ENCODE data around the gene SCFD2. TPM values are rescaled to one million over a fixed set of nuclear protein-coding genes. Genes with fewer than 3 reads are reported as not detected.

Gene SCFD2
- polyA plus RNA-seq, 1 of the 3 experiments (the other 2 are of a cell fraction): 14.1 TPM

GRCh38 chr4:53012738-53013137 lies 353.1 kb downstream of the SCFD2 start:
- 32% methylated on average over 1 of the region's 1 CpG for WGBS (ENCODE audit: low lambda C conversion rate)
- H3K9me2 ChIP-seq: no peaks in the 10 kb centered on the region
- POLR2A ChIA-PET: interaction anchor here (0.6 to 1.5 kb wide), 7 partner anchors 16 to 1221 kb away, joined by 3 to 7 read pairs (median 4); partner anchors contain the start of gene PDGFRA
- H3K27ac ChIP-seq (ENCODE audit: low read depth in 2 of 2, low read length in 1 of 2): peak overlapping the region; percentile 26 to 100; a peak in 3 of 4 replicates
- H3K4me3 ChIP-seq (ENCODE audit: low read depth in 2 of 2, low read length in 1 of 2): peak overlapping the region in 1 of 2 experiments; percentile 10; a peak in 1 of 4 replicates
- no peak overlapping the region for H3K9ac ChIP-seq
- H3K4me1 ChIP-seq (ENCODE audit: control insufficient read depth in 1 of 2, insufficient read depth in 2 of 2, low read depth in 1 of 2, low read length in 1 of 2): peaks cover 40 to 56% of the 10 kb centered on the region in 2 experiments
- TF ChIP-seq GATA2 (CRISPR knock-in tag; IDR thresholded peaks at IDR 0.05) (peak; percentile 40; the same call in 1 of the 2 replicates), TCF12 (IDR thresholded peaks at IDR 0.05) (peak; percentile 82), EP300 (IDR thresholded peaks at IDR 0.05; ENCODE audit: borderline replicate concordance in 1 of 2, low read depth in 1 of 2, low read length in 1 of 2) (peak in 1 of 2 experiments; percentile 95; a peak in 2 of 4 replicates), RAD21 (IDR thresholded peaks at IDR 0.05; ENCODE audit: low read length) (peak; percentile 32; the same call in 1 of the 2 replicates), EZH2phosphoT487 (IDR thresholded peaks at IDR 0.05; ENCODE audit: borderline replicate concordance, low read depth) (no peak), PBX3 (IDR thresholded peaks at IDR 0.05) (0 out of 2 replicates have a peak, but pooled peaks have one; percentile 13), CHD2 (IDR thresholded peaks at IDR 0.05; ENCODE audit: low read length, partially characterized antibody) (peak; percentile 49), RFX5 (IDR thresholded peaks at IDR 0.05; ENCODE audit: low read length) (peak; percentile 7; the same call in 1 of the 2 replicates), USF1 (IDR thresholded peaks at IDR 0.05; ENCODE audit: borderline replicate concordance, low read depth) (no peak), RCOR1 (IDR thresholded peaks at IDR 0.05; ENCODE audit: low read length) (peak; percentile 90; the same call in 1 of the 2 replicates), SMC3 (IDR thresholded peaks at IDR 0.05; ENCODE audit: low read depth, low read length) (no peak), TEAD4 (IDR thresholded peaks at IDR 0.05; ENCODE audit: borderline replicate concordance, insufficient read depth) (0 out of 2 replicates have a peak, but pooled peaks have one; percentile 11), MXI1 (IDR thresholded peaks at IDR 0.05; ENCODE audit: low read depth, low read length) (peak; percentile 54), FOXJ3 (CRISPR knock-in tag; IDR thresholded peaks at IDR 0.05) (peak; percentile 31; the same call in 1 of the 2 replicates), RXRA (IDR thresholded peaks at IDR 0.05; ENCODE audit: borderline replicate concordance, low read depth) (no peak)
- TF ChIP-seq, protein P1, sequence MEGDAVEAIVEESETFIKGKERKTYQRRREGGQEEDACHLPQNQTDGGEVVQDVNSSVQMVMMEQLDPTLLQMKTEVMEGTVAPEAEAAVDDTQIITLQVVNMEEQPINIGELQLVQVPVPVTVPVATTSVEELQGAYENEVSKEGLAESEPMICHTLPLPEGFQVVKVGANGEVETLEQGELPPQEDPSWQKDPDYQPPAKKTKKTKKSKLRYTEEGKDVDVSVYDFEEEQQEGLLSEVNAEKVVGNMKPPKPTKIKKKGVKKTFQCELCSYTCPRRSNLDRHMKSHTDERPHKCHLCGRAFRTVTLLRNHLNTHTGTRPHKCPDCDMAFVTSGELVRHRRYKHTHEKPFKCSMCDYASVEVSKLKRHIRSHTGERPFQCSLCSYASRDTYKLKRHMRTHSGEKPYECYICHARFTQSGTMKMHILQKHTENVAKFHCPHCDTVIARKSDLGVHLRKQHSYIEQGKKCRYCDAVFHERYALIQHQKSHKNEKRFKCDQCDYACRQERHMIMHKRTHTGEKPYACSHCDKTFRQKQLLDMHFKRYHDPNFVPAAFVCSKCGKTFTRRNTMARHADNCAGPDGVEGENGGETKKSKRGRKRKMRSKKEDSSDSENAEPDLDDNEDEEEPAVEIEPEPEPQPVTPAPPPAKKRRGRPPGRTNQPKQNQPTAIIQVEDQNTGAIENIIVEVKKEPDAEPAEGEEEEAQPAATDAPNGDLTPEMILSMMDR (IDR thresholded peaks at IDR 0.05): no peak
- peak; percentile 27 for DNase-seq
- H3K79me2 ChIP-seq (ENCODE audit: insufficient read depth): no peaks in the 10 kb centered on the region
- no peaks in the 10 kb centered on the region for H3K9me3 ChIP-seq
- no peaks in the 10 kb centered on the region for H3K36me3 ChIP-seq (replicated peaks in 1 of 2; ENCODE audit: control insufficient read depth in 1 of 2, insufficient read depth in 2 of 2, low read length in 1 of 2)
- peak overlapping the region; percentile 35 for H3K4me2 ChIP-seq
- no peaks in the 10 kb centered on the region for H4K20me1 ChIP-seq (ENCODE audit: insufficient read depth)
- CTCF ChIA-PET: interaction anchor here (0.9 to 9.4 kb wide), 11 partner anchors 13 to 1220 kb away, joined by 3 to 128 read pairs (median 5); no protein-coding TSS in a partner anchor
- H3F3A ChIP-seq (replicated peaks; ENCODE audit: insufficient read depth): peaks cover 4% of the 10 kb centered on the region
- 0 out of 2 replicates have a peak overlapping the region, but pooled peaks have one; percentile 4 for H2AFZ ChIP-seq (ENCODE audit: low read depth)
- H3K27me3 ChIP-seq (ENCODE audit: insufficient read depth): no peaks in the 10 kb centered on the region
